COLO668 (cell line): ENCODE data around the gene TBC1D23.
"Not testable (repeated sequence)": the region's sequence is repeated elsewhere in the genome, so short reads cannot be mapped to it uniquely, and the experiment has no call there.

ENCODE experiments used
- DNase-seq: peaks from one replicate; lab custom pipeline; 2025; ENCODE audit not compliant: unreplicated experiment; lab: John Stamatoyannopoulos, UW

TBC1D23 gene

DNA sequence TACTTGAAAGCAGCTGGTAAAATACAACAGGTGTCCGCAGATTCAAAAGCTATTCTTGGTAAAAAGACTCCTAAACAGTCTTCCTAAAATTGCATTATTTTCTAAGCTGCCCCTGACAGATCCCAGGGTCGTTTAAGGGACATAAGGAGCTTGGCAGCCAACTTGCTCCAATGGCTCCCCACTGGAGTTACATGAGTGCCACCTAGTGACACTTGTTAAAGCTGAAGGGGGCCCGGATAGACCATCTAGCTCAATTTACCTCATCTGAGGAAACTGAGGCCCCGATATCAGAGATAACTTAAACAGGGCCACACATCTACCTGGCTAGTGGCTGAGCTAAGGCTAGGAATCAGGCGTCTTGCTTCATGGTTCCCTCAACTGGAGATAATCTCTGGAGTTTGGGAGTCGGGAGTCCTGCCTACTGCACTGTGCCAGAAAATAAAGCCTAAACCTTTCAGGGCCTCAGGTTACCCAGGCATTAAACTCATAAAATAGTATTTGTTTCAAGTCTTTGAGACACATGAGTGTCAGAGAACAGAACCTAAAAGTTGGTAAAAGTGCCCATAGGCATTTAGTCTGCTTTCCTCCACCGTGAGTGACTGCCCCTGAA lies 6.5 kb upstream of the TBC1D23 start:
- peak; percentile 32 for DNase-seq

DNA sequence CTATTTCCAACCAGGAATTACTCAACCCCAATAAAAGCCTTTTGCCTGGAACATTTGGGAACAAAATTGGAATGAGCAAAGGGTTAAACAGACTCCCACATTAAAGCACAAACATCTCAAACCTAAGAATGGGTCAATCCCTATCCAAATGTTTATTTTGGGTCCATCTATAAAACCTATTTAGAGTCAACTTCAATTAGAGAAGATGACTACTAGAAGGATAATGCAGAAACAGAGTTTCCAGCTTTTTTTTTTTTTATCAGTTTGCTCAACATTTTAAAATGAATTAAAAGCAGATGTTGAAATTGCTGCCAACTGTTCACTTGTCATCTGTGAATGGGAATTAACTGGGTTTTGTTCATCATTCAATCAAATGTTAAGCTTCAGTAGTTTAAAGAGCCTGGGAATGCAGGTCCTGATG lies 4.1 kb upstream of the TBC1D23 start:
- DNase-seq, result no peak

DNA sequence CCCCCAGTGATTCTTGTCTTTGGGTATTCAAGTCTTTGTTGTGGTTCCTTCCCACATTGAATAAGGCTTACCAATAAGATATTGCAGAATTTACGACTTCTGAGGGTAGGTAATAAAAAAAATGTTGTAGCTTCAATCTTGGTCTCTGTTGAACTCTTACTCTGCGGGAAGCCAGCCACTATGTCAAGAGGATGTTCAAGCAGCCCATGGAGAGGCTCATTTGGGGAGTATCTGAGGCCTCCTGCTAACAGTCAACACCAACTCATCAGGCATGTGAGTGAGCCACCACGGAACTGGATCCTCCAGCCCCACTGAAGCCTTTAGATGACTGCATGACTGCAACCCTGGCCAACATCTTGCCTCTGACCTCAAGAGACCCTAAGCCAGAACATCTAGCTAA lies 3.2 kb upstream of the TBC1D23 start:
- no peak for DNase-seq

DNA sequence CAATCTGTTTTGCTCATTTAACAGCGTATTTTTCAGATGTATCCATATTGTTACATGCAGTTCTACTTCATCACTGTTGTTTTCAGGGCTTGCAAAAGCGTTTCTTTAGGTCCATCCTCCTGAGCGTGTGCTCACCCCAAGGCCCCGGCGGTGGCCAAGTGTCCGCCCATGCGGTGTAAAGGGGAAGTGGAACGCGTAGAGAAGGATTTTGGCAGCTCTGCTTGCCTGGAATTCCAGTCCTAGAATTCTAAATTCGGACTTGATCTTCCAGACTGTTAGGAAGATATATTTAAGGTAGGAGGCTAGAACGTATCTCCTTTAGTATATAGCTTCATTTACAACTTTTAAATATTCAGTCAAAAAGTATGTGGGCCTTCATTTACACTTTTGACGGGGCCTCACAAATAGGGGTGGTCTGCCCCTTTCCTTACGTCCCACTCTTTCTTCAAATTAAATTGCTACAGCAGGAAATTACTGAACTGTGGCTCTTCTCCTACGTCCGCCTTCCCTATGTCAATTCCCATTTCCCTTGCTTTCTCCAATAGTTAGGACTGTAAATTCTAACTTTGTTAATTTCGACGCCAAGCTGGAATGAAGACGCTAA lies 609 bp upstream of the TBC1D23 start:
- peak; percentile 21 for DNase-seq

DNA sequence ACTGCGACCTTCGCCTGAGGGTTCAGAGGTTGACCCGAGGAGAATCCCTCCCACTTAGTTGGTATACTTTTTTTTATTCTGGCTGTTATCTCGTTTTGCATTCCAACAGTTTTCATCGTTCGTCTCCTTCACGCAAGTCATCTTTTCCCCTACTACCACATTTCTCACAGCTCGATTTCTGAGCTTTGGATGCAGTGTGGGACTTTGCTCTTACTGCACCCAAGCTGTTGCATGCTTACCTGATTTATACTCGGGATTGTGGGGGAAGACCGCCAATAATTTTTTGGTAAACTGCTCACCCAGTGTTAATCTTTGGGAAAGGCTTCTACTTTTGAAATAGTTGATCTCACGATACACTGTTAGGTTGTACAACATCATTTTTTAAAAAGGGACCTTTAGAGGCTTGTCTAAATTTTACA lies 702 bp downstream of the TBC1D23 start:
- no peak for DNase-seq

DNA sequence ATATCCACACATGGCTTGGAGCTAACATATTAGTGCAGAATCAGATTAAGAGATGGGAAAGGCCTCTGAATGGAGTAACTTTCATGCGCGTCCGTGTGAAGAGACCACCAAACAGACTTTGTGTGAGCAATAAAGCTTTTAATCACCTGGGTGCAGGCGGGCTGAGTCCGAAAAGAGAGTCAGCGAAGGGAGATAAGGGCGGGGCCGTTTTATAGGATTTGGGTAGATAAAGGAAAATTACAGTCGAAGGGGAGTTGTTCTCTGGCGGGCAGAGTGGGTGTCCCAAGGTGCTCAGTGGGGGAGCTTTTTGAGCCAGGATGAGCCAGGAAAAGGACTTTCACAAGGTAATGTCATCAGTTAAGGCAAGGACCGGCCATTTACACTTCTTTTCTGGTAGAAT lies 2.1 kb downstream of the TBC1D23 start:
- DNase-seq, result not testable (repeated sequence)

DNA sequence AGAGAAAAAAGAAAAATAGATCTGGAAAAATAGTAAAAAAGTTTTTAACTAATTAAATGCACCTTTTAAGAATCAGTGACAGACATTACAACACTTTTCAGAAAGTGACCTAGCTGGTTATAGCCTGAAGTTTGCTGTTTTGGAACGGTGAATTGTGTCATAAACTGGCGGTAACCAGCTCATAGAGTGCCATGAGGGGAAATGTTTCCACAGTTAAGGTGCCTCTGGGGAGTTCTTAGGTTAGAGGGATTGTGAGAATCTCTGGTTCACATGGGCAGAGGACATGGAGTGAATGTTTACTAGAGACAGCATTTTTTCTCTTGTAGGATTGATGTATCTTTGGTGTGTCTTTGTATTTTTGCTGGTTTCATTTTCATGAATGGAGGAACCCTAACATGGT lies 2.8 kb downstream of the TBC1D23 start:
- no peak for DNase-seq

DNA sequence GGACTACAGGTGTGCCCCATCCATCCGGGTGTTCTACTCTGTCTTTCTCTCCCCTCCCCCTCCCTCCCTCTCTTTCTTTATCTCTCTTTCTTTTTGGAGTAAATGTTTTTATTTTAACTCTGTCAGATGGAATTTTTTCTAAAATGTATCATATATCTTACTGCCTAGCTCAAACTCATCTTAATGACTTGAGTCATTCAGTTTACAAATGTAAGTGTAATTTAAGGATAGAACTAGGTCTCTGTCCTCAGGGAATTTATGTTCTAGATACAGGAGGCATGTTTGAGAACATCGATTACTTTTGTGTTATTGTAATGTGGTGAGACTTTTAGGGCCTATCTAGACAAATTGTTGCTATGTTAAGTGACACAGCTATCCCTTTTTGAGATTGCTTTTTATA lies 3.5 kb downstream of the TBC1D23 start:
- no peak for DNase-seq

DNA sequence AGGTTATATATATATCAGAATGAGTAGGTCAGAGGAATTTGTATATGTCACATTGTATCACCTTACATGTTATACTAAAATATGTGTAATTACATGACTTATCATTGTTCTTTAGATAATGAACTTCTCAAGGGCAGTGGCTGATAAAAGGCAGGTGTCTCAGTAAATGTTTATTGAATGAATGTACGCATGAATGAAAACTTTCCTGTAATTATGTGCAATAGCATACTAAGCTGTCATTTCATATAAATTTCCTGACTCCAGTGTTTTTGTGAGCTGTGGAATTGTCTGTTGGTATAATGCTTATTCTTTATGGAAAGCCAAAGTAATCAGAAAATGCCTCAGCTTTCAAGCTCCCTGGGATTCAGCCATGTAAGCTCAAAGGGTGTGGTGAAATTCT lies 4.2 kb downstream of the TBC1D23 start:
- no peak for DNase-seq

DNA sequence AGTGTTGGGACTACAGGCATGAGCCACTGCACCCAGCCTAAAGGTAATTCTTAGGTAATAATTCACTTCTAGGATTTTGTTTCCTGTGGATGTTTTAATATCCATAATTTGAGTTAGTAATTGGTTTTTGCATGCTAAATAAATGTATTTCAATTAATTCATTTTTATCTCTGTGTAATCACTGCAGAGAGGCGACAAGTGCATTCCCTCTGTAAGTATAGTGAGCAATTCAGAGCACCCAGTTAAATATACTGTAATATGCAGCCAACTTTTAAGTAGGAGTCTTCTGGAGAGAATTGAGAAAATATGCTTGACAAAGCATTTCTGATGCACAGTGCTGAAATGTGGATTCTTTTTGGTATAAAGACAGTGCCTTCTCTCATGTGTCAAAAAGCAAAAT lies 5.7 kb downstream of the TBC1D23 start:
- no peak for DNase-seq

DNA sequence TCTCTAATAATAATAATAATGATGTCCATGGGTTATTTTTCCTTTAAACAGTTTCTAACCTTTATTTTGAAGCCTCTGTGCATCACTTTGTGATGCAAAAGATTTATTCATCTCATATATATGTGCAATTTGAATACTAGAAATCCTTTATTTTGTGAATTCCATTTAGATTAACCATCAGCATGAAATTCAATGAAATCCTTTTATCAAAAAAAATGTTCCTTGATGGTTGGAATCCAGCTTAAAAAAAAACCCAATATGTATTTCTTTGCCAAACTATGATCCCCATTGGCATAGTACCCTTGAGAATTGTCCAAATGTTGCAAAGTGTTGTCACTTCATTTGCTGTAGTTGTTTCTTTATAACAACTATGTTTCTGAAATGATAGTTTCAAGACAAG lies 7.4 kb downstream of the TBC1D23 start:
- no peak for DNase-seq

DNA sequence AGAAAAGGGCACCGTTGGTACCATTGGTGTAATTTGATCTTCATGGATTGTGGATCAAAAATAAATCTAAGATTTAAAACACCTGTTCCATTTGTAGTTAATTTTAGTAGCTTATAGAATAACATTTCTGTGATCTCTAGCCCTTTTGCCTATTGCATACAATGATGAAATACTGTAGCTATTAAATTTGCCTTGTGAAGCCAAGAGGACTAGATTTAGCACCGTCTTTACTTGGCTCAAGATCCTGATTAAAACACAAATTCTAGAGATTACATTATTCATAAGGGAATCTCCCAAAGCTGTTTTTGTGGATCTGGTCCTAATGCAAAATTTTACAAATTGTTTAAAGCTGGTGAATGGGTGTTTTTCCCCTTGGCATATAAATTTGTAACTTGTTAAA lies 8.2 kb downstream of the TBC1D23 start:
- DNase-seq, result no peak

DNA sequence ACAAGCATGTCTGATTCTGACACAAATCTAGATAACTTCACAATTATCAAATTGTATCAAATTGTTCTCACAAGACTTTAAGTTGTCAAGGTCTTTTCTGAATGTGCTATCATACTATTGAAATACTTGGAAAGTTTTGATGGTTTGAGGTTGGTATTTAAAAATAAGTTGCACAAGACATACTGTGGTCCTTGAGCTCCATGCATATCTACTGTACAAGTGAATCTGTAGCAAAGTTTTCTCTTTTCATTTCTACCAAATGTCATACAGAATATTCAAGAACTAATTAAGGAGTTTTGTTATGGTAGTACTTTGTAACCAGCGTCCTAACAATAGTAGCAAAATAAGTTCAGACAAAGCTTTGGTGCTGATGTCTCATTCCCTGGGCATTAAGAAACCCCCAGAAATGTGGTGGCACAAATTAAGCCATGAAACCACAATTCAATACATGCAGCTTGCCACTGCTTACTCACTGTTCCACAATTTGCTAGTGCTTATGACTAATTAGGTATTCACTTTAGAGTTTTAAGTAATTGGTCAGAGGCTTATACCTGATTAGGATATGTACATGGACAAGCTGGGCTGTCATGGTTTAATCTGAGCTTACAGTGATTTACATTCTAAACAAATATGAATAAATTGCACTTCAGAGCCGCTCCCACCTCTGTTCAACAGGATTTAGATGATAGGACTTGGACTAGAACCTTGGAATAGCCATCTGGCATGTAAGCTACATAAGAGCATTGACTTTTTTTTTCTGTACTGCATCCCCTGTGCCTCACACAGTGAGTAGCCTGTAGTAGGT lies 8.8 kb downstream of the TBC1D23 start:
- no peak for DNase-seq

DNA sequence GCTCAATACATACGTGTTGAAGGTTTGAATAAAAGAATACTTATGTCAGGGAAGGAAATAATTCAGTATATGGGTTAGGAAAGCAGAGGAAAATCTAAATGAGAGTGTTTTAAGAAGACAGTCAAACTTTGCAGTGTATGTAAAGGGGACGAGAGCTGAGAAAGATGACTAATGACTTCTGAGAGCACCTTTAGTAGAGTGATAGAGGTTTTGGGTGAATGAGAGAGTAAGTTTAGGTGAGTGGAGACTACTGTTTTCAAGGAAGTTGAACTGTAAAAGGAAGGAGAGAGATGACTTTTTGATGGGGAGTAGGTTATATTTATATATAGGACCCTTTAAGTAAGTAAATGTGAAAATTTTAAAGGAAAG lies 9.4 kb downstream of the TBC1D23 start:
- no peak for DNase-seq

DNA sequence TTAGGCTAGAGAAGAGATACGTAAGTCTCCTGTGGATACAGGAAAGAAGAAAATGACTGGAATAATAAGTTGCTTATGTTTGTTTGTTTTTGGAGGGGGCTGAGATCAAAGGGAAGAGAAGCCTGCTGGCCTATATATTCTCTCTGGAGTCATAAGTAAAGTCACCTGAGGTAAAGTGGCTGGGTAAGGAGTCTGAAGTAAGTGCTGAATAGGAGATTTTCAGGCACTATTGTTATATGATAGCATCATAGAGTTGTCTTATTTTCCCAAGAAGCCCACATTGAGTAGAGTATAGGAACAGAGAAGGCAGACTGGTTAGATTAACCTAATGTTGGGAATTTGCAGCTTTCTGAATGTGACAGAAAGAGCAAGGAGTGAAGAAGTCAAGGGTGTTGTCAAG lies 10.7 kb downstream of the TBC1D23 start:
- no peak for DNase-seq

DNA sequence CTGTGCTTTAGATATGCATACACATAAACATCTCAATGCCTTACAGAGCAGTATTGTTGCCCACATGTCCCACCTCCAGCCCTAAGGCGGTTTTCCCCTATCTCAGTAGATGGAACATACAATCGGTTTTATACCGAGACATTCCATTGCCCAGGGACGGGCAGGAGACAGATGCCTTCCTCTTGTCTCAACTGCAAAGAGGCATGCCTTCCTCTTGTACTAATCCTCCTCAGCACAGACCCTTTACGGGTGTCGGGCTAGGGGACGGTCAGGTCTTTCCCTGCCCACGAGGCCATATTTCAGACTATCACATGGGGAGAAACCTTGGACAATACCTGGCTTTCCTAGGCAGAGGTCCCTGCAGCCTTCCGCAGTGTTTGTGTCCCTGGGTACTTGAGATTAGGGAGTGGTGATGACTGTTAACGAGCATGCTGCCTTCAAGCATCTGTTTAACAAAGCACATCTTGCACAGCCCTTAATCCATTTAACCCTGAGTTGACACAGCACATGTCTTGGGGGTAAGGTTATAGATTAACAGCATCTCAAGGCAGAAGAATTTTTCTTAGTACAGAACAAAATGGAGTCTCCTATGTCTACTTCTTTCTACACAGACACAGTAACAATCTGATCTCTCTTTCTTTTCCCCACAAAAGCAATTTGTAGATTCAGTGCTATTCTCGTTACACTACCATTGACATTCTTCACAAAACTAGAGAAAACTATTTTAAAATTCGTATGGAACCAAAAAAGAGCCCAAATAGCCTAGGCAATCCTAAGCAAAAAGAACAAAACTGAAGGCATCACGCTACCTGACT lies 12.2 kb downstream of the TBC1D23 start:
- DNase-seq, result not testable (repeated sequence)

DNA sequence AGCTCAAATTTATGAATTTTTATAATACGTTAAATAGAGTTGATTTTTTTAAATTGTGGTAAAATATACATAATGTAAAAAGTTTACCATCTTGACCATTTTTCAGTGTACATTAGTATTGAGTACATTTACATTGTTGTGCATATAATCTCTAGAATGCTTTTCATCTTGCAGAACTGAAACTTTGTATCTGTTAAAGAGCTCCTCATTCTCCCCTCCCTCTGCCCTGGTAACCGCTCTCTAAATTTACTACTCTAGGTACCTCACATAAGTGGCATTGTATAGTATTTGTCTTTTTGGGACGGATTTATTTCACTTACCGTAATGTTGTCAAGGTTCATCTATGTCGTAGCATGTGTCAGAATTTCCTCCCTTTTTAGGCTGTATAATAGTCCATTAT lies 13.6 kb downstream of the TBC1D23 start:
- no peak for DNase-seq

DNA sequence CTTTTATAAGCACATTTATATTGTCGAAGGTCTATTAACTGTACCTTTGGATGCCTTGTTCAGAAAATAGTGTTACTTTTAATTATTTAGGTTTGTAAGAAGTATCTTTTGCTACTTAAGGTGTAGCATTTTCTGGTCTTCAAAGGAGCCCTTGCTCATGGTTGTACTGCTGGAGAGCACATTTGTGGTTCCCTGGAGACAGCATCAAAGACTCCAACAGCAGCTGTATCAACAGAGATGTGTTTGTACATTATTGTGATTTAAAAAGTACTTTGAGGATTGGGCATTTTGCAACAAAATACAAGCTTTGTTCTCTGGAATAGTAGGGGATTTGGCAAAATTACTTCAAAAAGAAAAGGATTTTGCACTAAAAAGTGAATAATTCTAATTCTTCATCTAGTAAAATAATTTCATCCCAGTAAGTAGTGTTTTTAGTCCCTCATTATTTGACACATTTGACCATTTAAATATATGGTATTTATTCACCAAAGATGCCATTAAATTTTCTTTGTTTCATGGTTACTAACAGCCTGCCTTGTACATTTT lies 16.5 kb downstream of the TBC1D23 start:
- peak; percentile 0 for DNase-seq

DNA sequence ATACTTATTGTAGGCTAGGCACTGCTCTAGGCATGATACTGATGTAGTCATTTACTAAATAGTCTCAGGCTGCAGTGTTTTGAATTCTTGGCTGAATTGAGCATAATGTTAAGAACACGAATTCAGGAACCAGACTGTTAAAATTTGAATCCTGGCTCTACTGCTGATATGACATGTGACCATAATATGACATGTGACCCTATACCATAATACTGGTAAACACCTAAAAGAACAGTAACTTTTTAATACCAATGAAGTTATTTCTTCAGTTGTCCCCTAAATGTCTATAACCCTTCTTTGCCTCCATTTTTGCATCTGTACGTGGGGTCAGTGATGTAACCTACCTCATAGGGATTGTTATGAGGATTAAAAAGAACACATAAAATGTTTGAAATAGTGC lies 18.1 kb downstream of the TBC1D23 start:
- no peak for DNase-seq

DNA sequence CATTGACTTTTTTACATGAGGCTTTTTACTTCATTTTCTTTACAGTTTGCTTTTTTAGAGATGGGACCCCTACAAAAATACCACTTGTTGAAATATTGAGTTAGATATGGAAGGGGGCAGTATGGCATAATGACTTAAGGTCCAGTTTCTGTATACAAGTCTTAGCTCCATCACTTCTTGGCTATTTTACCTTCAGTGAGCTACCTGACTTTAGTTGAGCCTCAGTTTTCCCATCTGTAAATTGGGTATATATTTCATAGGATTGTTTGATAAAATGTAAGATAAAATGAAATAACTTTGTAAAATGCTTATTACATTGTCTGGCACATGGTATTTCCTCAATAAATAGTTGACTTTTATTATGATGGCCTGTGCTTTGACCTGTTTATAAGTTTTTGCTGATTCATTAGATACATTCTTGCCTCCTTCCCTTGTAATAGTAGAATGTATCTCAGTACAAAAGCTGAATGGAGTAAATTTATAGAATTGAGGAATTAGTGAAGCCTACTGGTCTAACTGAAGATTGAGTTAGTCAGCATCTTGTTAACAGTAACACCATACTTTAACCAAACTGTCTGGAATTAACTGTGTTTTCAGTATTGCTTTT lies 27.6 kb downstream of the TBC1D23 start:
- no peak for DNase-seq

DNA sequence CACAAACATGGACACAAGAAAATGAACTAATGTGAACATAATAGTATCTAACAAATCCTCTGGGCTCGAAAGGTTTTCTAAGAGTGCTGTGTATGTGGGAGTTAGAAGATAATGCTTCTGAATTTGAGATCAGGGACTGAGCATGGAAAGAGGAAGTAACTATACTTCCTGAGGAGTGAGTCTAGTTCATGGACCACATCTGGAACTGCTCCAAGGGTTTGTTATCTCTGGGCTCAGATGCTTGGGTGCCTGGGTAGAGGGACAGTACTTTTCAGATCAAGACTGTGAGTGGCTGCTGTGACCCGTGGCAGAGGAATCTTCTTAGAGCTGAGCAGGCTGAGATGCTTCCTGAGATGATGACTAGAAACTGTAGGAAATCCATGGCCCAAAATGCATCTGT lies 28.5 kb downstream of the TBC1D23 start:
- no peak for DNase-seq
